Activated CD4-positive, alpha-beta T cell treated with anti-CD3 and anti-CD28 coated beads, Interleukin-2, amount 50 U/mL, for 4 hours (primary cell): Measurements from ENCODE around the gene RFX2.
"Not testable (repeated sequence)": the region's sequence is repeated elsewhere in the genome, so short reads cannot be mapped to it uniquely, and the experiment has no call there.

ENCODE experiments used
- DNase-seq, 2 experiments: peaks; one replicate each; pipeline ENCODE4 v3.0.0-alpha.2; 2020

RFX2 gene

GRCh38 chr19:6073858-6074708 lies 36.2 kb downstream of the RFX2 start:
- no peak for DNase-seq

GRCh38 chr19:6073233-6073632 lies 37.1 kb downstream of the RFX2 start:
- not testable (repeated sequence) for DNase-seq

DNA sequence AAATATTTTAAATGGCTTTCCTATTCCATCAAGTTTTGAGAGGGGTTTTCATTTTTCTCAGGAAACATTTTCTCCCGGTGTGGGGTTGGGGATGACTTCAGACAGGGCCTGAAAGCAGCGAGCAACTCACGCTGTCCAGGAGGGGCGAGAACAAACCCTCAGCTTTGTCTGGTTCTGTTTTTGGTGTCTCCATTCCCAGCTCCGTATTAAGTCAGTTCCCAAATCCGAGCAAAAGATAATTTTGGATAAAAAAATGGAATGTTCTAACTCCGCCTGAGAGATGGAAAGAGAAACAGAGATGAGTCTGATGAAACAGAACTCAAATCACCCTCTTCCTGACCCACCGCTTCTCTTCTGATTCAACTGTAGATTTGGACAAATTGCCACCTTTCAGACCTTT lies 38.4 kb downstream of the RFX2 start:
- no peak for DNase-seq

DNA sequence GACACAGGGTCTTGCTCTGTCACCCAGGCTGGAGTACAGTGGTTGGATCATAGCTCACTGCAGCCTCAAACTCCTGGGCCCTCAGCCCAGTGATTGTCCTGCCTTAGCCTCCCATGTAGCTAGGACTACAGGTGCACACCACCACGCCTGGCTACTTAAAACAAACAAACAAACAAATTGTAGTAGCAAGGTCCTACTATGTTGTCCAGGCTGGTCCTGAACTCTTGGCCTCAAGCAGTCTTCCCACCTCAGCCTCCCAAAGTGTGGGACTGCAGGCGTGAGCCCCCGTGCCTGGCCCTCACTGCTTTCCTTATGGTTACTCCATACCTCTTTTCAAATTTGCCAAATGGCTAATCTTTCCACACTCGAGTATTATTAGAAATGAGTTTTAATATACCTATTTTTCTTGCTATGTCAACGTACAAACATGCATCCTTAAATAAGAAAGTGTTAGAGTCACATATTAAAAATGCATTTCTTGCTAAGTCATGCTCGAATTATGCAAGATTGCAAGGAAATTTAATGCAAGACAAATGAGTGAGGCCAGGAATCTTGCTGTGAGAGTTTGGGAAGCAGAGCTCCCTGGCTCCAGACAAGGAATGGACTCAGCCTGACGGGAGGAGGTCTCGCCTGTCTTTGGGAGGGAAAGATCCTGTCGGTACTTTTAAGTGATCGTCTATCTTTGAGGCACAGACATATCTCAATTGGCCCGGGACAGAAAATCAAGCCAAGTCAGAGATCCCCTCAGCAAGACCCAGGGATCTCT lies 39.4 kb downstream of the RFX2 start:
- DNase-seq: no peak

- no peak for DNase-seq
These were observed 40.1 kb downstream of the RFX2 start for GRCh38 chr19:6070207-6070681.

GRCh38 chr19:6069268-6069791 lies 41.0 kb downstream of the RFX2 start:
- no peak for DNase-seq

DNA sequence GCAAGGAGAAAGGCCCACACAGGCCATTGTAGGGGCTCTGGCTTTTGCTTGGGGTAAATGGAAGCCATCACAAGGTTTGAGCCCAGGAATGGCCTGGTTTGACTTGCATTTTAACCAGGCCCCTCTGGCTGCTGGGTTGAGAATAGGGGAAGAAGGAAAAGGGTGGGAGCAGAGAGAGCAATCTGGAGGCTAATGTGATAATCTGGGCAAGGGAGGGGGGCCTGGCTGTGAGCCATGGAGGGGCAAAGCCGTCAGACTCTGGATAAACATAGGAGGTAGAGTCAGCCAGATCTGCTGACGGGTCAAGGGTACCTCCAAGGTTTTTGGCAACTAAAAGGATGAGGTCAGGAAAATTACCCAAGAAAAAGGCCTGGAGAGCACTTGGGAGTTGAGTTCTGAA lies 41.6 kb downstream of the RFX2 start:
- DNase-seq: no peak

DNA sequence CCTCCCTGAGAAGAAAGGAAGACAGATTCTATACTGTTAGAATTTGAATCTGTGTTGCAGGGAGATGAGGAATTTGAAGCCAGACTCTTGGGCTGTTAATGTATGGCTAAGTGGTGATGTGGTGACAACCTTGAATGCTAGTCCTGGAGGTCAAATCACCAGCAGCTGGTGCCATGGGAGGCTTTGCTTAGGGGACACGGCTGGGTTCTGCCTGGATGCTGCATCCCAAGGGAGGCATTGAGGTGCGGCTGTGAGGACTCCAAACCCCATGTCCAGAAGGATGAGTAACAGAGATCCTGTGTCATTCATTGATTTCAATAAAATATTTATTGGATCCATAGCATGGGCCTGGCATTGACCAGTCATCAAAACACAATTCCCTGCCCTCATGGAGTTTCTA lies 42.3 kb downstream of the RFX2 start:
- DNase-seq: no peak

GRCh38 chr19:6066661-6067646 lies 43.3 kb downstream of the RFX2 start:
- no peak for DNase-seq

GRCh38 chr19:6065685-6066374 lies 44.5 kb downstream of the RFX2 start:
- peak; percentile 51 to 57 for DNase-seq

GRCh38 chr19:6064336-6065073 lies 45.8 kb downstream of the RFX2 start:
- DNase-seq: no peak

DNA sequence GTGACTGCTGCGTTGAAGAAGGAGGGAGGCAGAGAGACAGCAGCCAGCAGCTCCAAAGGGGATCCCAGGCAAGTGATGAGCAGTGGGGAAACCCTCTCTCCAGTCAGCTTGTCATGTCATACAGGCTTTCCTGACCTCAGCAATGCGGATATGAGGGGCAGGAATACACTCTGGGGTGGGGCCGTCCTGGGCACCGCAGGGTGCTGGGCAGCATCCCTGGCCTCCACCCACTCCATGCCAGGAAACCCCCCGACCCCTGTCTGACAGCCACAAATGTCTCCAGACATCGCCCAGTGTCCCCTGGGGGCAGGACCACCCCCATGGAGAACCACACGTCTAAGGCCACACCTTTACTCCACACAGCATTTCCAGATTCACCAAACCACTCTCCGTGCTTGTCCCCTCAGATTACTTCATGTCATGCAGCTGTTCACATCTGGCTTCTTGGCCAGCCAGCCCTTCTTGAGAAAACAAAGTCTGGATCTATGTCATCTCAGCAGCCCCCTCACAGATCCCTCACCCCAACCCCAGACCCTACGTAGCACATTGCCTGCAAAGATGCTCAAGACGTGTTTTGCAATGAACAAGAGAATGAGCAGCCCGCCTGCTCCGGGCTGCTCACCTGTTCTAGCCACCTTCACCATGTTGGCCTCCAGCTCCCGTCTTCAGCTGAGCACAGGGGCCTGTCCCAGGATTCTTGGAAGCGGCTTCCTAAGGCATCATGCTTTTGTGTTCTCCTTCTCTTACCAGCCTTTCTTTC lies 46.5 kb downstream of the RFX2 start:
- DNase-seq: no peak

DNA sequence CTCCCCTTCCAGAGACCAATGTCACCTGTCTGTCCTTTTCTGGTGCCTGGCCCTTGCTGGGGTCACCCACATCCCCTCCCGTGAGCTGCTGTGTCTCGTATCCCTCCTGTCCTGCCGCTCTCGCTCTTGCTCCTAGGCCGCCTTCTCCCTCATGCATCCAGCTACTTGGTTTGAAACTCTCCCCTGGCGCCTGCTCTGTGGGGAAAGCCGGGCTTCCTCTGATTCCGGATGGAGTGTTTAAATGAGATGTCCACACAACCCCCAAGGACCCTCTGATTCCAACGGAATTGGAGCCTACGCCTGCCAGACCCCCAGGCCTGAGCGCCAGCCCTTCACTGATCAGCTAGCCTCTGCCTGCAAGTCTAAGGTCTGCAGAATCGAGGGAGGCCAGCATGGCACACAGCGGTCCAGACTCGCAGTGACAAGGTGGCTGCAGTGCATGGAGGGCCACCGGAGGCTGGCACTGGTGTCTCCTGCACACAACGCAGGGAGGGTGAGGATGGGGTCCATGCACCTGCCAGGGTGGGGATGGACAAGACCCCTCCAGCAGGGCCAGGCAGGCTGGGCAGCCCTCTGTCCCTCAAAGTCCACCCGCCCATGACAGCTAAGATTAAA lies 47.2 kb downstream of the RFX2 start:
- no peak for DNase-seq

DNA sequence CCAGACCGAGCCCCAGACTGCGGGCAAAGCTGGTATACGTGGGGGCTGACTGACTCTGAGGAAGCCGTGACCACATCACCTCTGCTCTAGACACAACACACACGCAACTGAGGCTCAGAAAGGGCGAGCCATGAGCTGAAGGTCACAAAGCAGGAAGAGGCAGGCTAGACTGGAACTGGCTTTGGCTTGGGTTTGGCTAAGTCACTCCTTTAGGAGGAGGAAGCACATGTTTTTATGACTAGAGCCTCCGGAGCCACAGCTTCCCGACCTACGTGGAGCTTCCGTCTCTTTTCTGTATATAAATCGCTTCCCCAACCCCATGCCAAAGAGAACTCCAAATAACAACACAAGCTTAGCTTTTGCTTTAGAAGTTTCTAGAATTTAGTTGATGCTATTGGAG lies 48.0 kb downstream of the RFX2 start:
- DNase-seq: peak; percentile 14 to 21

DNA sequence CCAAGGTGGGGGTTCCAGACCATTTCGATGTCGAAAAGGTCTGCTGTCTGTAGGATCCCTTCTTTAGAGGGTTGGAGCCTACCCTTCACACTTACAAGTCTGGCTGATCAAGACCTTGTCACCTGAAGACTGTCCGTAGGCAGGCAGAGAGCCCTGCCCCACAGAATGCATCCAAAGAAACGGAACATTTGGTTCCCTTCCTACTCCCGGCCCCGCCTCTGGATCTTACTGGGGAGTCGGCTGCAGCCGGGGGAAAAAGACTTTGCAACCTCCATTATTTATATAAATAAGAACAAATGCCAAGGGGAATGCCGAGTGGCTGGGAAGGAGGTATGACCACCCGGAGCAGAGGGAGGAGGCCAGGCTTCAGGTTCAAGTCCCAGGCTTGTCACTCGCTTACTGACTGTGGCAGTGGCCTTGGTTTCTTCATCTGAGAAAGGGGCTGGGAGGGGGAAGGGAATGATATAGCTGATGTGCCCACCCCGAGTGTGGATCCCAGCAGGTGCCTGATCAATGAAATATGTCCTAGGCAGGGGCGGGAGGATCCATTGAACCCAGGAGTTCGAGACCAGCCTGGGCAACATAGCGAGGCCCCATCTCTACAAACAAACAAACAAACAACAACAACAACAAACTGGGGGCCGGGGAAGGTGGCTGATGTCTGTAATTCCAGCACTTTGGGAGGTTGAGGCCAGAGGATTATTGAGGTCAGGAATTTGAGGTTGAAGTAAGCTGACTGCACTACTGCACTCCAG lies 48.7 kb downstream of the RFX2 start:
- no peak for DNase-seq

GRCh38 chr19:6060600-6061375 lies 49.5 kb downstream of the RFX2 start:
- DNase-seq: peak; percentile 28 to 41

DNA sequence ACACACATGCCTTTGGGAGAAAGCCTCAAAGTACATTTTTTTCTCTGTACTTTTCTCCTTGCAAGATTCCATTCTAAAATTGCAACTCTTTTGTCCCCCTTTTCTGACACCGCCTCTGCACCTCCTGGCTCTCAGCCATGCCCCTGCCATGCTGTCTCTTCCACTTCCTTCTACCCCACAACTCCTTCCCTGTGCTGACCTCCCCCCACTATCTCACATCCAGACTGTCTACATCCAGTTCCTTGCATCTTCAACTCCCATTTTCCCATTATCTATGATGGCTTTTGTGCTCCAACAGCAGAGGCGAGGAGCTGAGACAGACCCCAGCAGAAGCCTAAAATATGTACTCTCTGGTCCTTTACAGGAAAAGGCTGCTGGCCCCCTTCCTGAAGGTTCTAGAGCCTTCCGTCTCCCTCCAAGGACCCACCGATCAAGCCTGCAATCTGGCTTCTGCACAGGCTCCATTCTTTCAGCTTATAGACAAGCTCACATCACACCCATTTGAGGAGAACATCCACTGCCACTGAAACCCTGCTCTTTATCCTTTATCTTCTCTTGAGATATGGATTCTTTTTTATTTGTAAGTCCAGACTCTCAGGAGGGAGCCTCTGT lies 50.2 kb downstream of the RFX2 start:
- DNase-seq: no peak

- DNase-seq: no peak
These were observed 50.8 kb downstream of the RFX2 start for GRCh38 chr19:6059396-6059947.
